Mammary epithelial cell (primary cell): ENCODE results near the gene AVPR1A.

Experiments
- EZH2 ChIP-seq: IDR thresholded peaks from 2 replicates; pipeline ENCODE4 v1.6.1; 2012; ENCODE audit warnings: low read length, inconsistent platforms, borderline replicate concordance
- TF ChIP-seq, protein P1 (sequence below), 2 donors: IDR thresholded peaks in 1 of 2; conservative IDR thresholded peaks in 1 of 2; 2 replicates each; pipeline ENCODE4 v1.5.1; 2011 to 2012; ENCODE audit warnings: inconsistent platforms in 2 of 2, low read length in 2 of 2, mild to moderate bottlenecking in 2 of 2, control low read depth in 1 of 2, low read depth in 1 of 2; ENCODE audit not compliant: insufficient read depth in 1 of 2; ENCODE audit errors: extremely low read depth in 1 of 2

DNA sequence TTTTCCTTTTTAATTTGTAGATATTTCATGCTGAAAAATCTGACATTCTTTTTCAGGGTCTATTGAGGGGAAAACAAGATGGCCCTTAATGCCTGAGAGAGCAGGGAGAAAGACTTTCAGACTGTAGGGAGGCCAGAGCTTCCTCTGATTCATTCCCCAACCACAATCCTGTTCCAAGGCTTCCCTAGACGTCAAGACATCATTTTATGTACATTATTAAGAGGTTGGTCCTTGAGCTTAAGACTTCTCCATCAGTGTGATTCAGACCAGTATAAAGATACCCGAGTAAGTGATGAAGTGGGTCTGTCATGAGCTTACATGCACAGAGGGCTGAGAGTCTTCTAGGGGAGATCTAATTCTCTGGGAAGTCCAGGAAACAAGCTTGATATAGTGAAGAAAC is 57.3 kb downstream of the AVPR1A start:
- TF ChIP-seq, protein P1, sequence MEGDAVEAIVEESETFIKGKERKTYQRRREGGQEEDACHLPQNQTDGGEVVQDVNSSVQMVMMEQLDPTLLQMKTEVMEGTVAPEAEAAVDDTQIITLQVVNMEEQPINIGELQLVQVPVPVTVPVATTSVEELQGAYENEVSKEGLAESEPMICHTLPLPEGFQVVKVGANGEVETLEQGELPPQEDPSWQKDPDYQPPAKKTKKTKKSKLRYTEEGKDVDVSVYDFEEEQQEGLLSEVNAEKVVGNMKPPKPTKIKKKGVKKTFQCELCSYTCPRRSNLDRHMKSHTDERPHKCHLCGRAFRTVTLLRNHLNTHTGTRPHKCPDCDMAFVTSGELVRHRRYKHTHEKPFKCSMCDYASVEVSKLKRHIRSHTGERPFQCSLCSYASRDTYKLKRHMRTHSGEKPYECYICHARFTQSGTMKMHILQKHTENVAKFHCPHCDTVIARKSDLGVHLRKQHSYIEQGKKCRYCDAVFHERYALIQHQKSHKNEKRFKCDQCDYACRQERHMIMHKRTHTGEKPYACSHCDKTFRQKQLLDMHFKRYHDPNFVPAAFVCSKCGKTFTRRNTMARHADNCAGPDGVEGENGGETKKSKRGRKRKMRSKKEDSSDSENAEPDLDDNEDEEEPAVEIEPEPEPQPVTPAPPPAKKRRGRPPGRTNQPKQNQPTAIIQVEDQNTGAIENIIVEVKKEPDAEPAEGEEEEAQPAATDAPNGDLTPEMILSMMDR (conservative IDR thresholded peaks at IDR 0.05 in 1 of 2, IDR thresholded peaks at IDR 0.05 in 1 of 2; ENCODE audit: extremely low read depth in 1 of 2, insufficient read depth in 1 of 2, low read depth in 1 of 2, low read length in 2 of 2) = no peak
- no peak for TF ChIP-seq EZH2
